ENCODE results near the gene DLL4.

DNA sequence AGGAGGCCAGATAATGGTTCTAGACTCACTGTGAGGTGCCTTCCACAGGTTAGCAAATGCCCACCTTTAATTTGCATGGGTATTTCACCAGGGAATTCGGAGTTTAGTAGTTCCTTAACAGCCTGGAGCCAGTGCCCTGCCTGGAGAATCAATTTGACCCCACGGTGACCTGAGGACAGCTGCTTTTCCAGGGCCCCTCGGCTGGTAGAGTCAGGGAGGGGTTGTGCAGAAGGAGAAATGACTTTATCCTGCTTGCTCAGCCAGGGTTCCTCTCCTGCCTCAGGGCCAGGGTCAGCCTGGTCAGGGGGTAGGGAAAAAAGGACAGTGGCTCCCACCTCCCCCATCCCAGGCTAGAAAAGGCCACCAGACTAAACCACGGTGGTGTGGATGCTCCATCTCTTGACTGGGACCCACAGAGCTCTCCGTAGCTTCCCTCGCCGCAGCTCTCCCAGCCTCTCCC lies 12.0 kb downstream of the DLL4 start:
- TF ChIP-seq, protein P1, sequence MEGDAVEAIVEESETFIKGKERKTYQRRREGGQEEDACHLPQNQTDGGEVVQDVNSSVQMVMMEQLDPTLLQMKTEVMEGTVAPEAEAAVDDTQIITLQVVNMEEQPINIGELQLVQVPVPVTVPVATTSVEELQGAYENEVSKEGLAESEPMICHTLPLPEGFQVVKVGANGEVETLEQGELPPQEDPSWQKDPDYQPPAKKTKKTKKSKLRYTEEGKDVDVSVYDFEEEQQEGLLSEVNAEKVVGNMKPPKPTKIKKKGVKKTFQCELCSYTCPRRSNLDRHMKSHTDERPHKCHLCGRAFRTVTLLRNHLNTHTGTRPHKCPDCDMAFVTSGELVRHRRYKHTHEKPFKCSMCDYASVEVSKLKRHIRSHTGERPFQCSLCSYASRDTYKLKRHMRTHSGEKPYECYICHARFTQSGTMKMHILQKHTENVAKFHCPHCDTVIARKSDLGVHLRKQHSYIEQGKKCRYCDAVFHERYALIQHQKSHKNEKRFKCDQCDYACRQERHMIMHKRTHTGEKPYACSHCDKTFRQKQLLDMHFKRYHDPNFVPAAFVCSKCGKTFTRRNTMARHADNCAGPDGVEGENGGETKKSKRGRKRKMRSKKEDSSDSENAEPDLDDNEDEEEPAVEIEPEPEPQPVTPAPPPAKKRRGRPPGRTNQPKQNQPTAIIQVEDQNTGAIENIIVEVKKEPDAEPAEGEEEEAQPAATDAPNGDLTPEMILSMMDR (IDR thresholded peaks at IDR 0.05): no peak
- no peak for TF ChIP-seq POLR2A (IDR thresholded peaks at IDR 0.05)

Data from ovary (tissue), 3 donors.